SK-MEL-5 (cell line): ENCODE data around the gene CD200. TPM values are rescaled to one million over a fixed set of nuclear protein-coding genes. Genes with fewer than 3 reads are reported as not detected.

ENCODE experiments used
- DNase-seq: peaks from one replicate; pipeline ENCODE4 v3.0.0-alpha.2; 2016; ENCODE audit warnings: low read depth, low spot score
- in situ Hi-C: cut with HindIII; loops from 2 replicates; pipeline ENCODE4 v1.10.0; 2016; ENCODE audit warnings: low sequenced_read_pairs, high pct_unique_total_duplicates, low pct_unique_long_range_greater_than_20kb
- total RNA-seq: library from RNA; depleted of rRNA; stranded (reverse); fragments of >200 nt; shearing (Covaris generic); gene quantifications from 2 replicates; pipeline ENCODE4 v1.2.3, GENCODE V29; 2014

CD200 gene
- total RNA-seq, 1 experiment from 2014 or later, result 1.9 TPM

- in situ Hi-C loops, result no loop called here
Measured at GRCh38 chr3:112320691-112321090, 12.3 kb upstream of the CD200 start.

GRCh38 chr3:112321867-112322652, 10.9 kb upstream of the CD200 start:
- no peak for DNase-seq
- in situ Hi-C loops, result no loop called here

More at GRCh38 chr3:112320691-112321090, 12.3 kb upstream of the CD200 start:
- no peak for DNase-seq

DNA sequence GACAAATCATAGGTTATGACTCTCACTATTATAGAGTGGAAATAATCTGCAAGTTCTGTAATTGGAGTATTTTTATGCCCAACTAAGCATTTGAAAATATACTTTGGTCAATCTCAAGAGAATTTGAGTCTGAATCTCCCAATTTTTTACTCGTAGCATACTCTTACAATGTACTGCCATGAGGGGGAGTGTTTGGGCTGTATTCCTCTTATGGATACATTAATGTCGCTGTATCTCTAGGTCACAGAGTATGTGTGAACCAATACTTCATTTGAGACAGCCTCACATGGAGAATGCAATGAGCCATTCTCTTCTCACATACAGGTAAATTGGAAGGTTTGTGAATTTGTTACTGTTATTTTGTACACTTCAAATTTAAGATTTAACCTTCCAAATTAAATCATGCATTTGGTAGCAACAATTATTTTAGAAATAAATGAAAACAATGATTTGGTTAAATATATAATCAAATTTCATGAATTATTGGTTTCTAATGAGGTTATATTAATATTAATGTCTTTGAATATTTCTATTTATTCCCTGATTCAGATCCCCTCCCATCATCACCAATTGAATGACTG, 5.5 kb upstream of the CD200 start:
- in situ Hi-C loops, result no loop called here
- DNase-seq, result peak; percentile 88

GRCh38 chr3:112331851-112332250, 1.1 kb upstream of the CD200 start:
- in situ Hi-C loops, result no loop called here
- DNase-seq, result no peak

DNA sequence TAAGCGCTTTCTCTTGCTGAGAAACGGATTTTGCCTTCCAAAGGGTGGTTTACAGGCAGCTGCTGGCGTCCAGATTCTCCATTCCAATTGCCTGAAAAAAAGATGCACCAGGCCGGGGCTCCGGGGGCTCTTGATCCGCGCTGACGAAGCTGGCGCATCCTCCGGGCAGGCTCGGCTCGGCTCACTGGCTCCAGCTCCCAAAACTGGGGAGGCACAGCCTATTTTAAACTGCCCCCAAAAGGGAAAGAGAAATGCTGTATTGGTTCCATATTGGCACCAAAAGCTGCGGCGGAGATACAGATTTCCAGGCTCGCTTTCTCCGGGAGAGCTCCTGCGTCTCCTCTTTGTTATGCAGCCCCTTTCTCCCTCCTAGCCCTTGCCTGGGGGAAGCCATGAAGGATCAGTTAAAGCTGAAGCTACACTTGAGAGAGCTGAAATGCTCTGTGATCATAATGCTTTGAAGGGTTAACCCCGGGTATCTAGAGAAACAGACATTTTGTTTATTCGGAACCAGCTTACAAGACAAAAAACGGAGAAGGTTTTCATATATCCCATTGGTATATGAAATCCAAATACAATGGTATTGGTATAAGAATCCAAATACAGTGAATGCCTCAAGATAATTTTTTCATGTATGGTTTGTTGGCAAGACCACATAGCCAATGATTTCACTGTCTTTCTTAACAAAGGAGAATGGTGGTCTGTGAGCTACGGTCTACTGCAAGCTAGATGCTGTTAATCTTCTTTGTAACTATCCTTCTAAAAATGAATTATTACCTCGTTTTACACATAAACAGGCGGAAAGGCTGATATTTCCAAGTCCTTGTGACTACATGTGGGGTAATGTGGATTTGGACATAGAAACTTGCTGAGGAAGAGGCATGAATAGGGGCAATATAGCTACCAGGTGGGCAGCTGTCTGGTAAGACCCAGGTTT, 693 bp downstream of the CD200 start:
- in situ Hi-C loops, result no loop called here
- DNase-seq, result peak; percentile 34

DNA sequence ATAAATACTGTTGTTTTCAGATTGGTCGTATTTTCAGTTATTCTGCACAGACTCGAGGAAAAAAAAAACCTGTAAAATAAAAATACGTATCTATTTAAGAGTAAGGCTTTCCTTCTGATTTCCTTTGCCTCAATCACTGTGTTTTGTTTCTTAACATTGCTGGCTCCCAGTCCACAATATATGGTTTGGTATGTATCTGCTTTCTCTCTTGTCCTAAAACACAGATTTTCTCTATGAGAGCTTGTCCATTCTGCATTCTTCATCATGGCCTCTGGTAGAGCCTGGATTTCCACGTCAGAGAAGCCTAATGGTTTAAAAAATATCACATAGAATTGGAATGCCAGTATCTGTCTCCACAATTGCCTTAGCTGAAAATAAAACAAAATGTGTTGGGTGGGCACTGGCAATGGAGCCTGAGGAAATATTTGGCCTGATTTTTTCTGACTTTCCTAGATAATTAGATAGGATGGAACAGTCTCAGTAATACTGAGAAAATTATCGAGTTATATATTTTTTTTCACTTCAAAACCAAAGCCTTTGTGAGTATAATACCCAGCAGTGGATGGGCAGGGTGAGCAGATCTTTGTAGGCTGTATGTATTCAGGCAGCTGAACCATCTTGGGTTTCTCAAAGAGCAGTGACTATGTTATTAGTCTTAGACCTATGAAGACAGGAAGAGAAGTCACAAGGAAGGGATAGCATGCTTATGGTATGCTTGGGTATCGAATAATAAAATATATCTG, 1.9 kb downstream of the CD200 start:
- no peak for DNase-seq
- in situ Hi-C loops, result no loop called here

DNA sequence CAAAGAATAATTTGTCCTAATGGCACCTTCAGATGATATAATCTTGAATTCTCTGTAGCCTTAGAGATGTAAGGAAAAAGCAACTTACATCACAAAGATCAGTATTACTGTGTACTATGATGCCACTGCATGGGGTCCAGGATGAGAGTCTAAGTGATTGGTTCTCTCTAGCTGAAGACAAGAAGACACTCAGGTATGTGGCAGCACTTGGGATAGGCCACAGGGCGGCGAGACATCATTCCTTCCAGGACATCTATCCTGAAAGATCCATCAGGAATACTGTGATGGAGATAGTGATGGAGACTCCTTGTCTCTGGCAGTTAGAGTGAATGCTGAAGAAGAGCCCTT, 2.5 kb downstream of the CD200 start:
- no peak for DNase-seq
- in situ Hi-C loops, result no loop called here

DNA sequence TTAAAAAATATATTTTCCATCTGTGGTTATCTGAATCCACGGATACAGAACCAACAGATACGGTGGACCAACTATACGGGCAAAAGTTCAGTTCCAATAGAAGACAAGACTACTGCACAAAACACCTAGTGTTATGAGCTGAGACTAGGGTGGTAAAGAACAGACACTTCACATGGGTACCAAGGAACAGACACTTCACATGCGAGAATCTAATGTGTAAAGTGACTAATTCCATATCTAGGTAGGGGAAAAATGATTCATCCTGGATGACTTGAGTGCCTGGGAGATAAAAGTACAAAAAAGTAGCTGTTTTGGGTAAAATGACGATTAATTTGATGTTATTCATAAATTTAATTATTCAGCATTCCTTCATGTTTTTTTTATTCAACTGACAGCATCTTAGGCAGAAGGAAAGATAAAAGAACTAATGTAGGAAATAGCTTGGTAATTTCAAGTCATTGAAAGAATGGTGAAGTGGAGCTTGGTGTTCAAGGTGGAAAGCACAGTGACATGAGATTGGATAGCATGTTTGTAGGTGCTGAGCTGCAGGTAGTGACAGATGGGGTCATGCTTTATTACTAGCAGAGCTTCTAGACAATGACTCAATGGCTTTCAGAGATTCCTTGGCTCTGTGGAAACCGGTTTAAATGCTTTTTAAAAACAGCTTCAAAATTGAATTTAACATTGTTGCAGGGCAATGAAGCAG, 5.2 kb downstream of the CD200 start:
- in situ Hi-C loops, result no loop called here
- no peak for DNase-seq

DNA sequence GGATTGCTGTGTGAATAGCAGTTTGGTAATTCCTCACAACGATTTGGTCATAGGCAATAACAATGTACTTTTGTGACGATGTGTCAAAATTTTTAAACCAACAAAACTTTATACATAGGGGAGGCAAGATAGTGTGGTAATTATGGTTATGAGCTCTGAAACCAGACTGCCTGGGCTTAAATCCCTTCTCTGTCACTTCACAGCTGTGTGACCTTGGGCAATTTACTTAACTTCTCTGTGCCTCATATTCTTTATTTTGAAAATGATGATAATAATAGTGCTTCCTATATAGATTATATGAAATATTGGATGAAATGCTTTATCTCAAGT, 5.7 kb downstream of the CD200 start:
- DNase-seq, result no peak
- in situ Hi-C loops, result no loop called here

DNA sequence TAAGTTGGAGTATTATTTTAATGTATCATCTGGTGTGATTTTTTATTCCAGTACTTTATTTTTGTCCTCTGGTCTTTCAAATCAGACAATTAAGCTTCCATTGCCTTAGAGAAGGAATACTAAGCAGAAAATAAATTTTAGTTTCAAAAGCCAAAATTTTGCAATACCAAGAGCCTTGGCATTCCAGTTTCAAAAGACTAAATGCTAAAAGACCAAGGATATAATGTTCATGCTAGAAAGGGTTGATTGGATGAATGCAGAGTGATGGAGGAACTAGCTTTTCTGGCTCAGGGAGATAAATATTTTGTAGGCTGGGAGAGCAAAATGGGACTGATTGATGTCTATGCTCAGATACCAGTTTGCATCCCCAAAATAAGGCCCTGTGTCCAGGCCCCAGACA, 6.2 kb downstream of the CD200 start:
- in situ Hi-C loops, result no loop called here
- no peak for DNase-seq

- DNase-seq, result no peak
- in situ Hi-C loops, result no loop called here
Measured at GRCh38 chr3:112339609-112340008, 6.7 kb downstream of the CD200 start.

DNA sequence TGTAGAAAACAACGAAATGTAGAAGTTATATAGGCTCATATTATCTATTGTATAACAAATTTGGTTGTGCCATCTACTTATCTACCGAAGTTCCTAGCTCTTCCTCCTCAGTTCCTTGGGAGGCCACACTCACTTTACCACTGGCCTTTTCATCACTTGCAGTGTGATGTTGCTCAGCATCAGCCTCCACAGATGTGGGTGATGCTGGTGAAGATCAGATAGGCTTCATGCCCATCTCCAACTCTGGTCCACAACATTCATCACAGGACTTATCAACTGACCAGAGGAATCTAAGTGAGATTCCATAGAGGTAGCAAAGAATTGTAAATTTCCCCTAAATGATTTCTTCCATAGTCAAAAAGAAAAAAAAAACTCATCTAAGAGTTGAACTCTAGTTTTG, 8.4 kb downstream of the CD200 start:
- DNase-seq, result no peak
- in situ Hi-C loops, result no loop called here

- in situ Hi-C loops, result no loop called here
- no peak for DNase-seq
Measured at GRCh38 chr3:112345681-112346080, 12.7 kb downstream of the CD200 start.

DNA sequence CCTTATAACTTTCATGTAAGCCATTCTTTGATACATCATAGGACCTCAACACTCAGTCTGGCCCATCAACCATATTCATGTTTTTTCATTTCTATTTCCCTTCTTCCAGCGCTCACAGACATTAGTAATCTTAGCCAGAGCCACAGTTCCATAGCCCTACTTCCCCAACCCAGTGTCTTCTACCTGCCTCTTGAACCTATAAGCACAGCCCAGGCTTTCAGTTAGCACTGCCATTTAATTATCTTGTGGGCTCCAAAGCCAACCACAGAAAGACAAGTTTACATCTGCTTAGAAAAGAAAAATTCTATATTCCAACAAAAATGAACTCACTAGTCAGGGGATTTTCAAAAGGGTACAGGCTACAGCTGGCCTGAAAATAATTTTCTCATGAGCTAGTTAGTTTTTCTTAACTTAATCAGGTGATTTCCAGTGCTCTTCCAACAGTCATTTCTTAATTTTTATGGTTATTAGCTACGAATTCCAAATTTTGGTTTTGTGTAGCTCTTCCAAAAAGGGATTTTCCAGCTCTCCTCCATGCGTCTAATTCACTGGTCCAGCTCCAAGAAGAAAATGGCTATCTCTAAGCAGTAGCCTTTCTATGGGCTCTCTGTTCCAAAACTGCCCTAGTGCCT, 13.7 kb downstream of the CD200 start:
- in situ Hi-C loops, result no loop called here
- DNase-seq, result no peak

- no peak for DNase-seq
- in situ Hi-C loops, result no loop called here
Measured at GRCh38 chr3:112348943-112349342, 16.0 kb downstream of the CD200 start.

GRCh38 chr3:112349557-112349956, 16.6 kb downstream of the CD200 start:
- no peak for DNase-seq
- in situ Hi-C loops, result no loop called here
